ENCODE measurements around the gene SMAD5. TPM values are rescaled to one million over a fixed set of nuclear protein-coding genes. Genes with fewer than 3 reads are reported as not detected.

The SMAD5 gene
- total RNA-seq, 1 donor from 2014 or later = 12.8 TPM

DNA sequence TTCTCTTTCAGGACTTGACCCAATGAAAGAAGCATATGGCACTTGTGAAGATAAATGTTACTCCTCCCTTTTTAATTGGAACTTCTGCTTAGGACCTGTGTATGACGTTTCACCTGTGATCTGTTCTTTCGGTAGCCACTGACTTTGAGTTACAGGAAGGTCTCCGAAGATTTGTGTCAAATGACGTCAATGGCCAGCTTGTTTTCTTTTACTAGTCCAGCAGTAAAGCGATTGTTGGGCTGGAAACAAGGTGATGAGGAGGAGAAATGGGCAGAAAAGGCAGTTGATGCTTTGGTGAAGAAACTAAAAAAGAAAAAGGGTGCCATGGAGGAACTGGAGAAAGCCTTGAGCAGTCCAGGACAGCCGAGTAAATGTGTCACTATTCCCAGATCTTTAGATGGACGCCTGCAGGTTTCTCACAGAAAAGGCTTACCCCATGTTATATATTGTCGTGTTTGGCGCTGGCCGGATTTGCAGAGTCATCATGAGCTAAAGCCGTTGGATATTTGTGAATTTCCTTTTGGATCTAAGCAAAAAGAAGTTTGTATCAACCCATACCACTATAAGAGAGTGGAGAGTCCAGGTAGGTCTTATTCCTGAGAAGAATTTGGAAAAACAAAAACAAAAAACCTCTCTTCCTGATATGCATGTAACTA is 21.1 kb downstream of the SMAD5 start:
- H3K27ac Mint-ChIP-seq = no peak overlapping the region
- peaks cover 3% of the 10 kb centered on the region for H3K4me1 Mint-ChIP-seq
- H3K4me3 Mint-ChIP-seq = no peak overlapping the region
- H3K9me3 Mint-ChIP-seq = no peaks in the 10 kb centered on the region
- no peaks in the 10 kb centered on the region for H3K27me3 Mint-ChIP-seq
- intact Hi-C loops (cut with micrococcal nuclease) = no loop called here
- H3K36me3 Mint-ChIP-seq (ENCODE audit: low read depth) = peaks cover 5% of the 10 kb centered on the region
- DNase-seq = no peak

DNA sequence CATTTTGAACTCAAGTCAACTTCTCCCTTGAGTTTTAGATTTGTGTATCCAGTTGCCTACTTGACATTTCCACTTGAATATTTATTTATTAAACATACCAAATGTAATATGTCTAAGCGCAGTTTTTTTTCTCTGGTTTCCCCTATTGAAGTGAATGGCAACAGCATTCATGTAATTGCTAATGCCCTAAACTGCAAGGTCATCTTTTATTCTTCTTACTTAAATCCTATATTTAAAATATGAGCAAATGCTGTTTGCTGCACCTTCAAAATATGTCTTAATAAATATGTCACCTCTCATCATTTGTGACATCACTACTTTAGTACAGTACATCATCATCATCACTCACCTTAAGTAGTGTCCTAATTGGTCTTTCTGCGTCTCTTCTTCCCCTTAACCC is 22.4 kb downstream of the SMAD5 start:
- Mint-ChIP-seq H3K4me1 (peaks cover 3% of the 10 kb centered on the region), H3K9me3 (no peaks in the 10 kb centered on the region), H3K4me3 (no peak overlapping the region), H3K27me3 (no peaks in the 10 kb centered on the region), H3K27ac (no peak overlapping the region), H3K36me3 (ENCODE audit: low read depth) (peaks cover 5% of the 10 kb centered on the region)
- intact Hi-C loops (cut with micrococcal nuclease) = no loop called here
- DNase-seq = no peak

DNA sequence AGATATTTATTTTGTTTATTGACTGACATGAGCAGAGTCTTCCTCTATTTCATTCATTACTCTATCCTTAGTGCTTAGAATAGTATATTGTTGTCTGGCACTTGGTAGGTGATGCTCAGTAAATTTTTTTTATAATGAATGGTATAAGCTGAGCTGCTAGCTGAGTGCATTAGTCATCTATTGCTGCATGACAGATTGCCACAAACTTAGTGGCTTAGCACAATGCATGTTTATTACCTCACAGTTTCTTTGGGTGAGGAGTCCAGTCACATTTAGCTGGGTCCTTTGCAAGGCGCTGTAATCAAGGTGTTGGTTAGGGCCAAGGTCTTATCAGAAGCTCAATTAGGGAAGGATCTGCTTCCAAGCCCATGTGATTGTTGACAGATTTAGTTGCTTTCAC is 23.1 kb downstream of the SMAD5 start:
- Mint-ChIP-seq H3K4me3 (no peak overlapping the region), H3K27ac (no peak overlapping the region), H3K9me3 (no peaks in the 10 kb centered on the region), H3K36me3 (ENCODE audit: low read depth) (peaks cover 6% of the 10 kb centered on the region), H3K4me1 (peaks cover 3% of the 10 kb centered on the region), H3K27me3 (no peaks in the 10 kb centered on the region)
- no peak for DNase-seq
- intact Hi-C loops (cut with micrococcal nuclease) = no loop called here

DNA sequence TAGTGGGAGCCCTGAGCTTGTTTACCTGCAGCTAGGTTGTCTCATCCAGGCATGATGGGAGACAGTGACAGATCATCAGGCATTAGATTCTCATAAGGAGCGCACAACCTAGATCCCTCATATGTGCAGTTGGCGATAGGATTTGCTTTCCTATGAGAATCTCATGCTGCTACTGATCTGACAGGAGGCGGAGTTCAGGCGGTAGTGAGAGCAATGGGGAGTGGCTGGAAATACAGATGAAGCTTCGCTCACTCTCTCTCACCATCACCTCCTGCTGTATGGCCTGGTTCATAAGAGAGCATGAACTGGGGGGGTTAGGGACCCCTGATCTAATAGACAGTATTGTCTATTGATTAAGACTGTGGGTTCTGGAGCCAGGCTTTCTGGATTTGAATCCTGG is 24.9 kb downstream of the SMAD5 start:
- no peak for DNase-seq
- H3K9me3 Mint-ChIP-seq = no peaks in the 10 kb centered on the region
- peaks cover 8% of the 10 kb centered on the region for H3K36me3 Mint-ChIP-seq (ENCODE audit: low read depth)
- no peak overlapping the region for H3K4me3 Mint-ChIP-seq
- no peaks in the 10 kb centered on the region for H3K27me3 Mint-ChIP-seq
- H3K4me1 Mint-ChIP-seq = no peaks in the 10 kb centered on the region
- H3K27ac Mint-ChIP-seq = no peak overlapping the region
- intact Hi-C loops (cut with micrococcal nuclease) = no loop called here

DNA sequence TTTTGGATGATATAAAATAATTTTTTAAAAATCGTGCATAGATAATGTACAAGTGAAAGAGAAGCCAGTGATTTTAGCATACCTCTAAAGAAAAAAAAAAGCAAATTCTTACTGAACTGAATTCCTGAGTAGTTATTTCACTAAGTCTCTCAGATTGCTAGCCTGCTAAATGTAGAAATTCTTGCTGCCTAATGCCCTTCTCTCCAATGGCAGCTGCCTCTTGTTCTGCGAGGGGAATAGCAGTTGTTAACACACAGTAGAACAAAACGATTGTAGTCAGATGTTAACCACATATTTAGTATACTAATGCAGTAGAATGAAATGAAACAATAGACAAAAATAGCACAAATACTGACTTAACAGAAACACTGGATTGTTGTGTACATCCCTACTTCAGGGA is 26.8 kb downstream of the SMAD5 start:
- DNase-seq = no peak
- Mint-ChIP-seq H3K4me3 (no peak overlapping the region), H3K27me3 (no peaks in the 10 kb centered on the region), H3K36me3 (ENCODE audit: low read depth) (peaks cover 5% of the 10 kb centered on the region), H3K27ac (no peak overlapping the region), H3K4me1 (no peaks in the 10 kb centered on the region), H3K9me3 (no peaks in the 10 kb centered on the region)
- intact Hi-C loops (cut with micrococcal nuclease) = no loop called here

DNA sequence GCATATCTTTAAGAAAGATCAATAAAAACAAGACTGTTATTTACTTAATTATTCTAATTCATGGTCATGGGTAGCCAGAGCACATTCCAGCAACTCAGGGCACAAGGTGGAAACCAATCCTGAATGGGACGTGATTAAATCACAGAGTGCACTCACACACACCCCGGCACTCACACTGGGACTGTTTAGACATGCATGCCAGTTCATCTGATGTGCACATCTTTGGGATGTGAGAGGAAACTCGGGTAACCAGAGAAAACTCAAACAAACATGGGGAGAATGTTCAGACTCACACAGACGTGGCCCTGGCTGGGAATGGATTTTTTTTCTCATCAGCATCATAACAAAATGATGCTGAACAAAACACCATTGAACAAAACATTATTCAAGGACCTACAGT is 29.4 kb downstream of the SMAD5 start:
- Mint-ChIP-seq H3K4me1 (no peaks in the 10 kb centered on the region), H3K36me3 (ENCODE audit: low read depth) (peaks cover 7% of the 10 kb centered on the region), H3K27ac (no peak overlapping the region), H3K4me3 (no peak overlapping the region), H3K27me3 (no peaks in the 10 kb centered on the region), H3K9me3 (no peaks in the 10 kb centered on the region)
- DNase-seq = no peak
- intact Hi-C loops (cut with micrococcal nuclease) = no loop called here

DNA sequence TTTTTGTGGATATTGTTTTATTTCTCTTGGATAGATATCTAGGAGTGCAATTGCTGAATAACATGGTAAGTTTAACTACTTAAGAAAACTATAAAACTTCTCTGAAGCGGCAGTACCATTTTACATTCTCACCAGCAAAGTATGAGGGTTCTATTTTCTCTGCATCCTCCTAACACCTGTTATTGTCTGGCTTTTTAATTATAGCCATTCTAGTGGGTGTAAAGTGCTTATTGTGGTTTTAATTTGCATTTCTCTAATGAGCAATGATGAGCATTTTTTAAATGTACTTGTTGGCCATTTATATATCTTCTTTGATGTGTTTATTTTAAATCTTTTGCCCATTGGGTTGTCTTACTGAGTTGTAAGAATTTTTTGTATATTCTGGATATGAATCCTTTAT is 31.6 kb downstream of the SMAD5 start:
- Mint-ChIP-seq H3K4me3 (no peak overlapping the region), H3K27ac (no peak overlapping the region), H3K4me1 (no peaks in the 10 kb centered on the region), H3K36me3 (ENCODE audit: low read depth) (peaks cover 7% of the 10 kb centered on the region), H3K9me3 (no peaks in the 10 kb centered on the region), H3K27me3 (no peaks in the 10 kb centered on the region)
- intact Hi-C loops (cut with micrococcal nuclease) = no loop called here
- no peak for DNase-seq

DNA sequence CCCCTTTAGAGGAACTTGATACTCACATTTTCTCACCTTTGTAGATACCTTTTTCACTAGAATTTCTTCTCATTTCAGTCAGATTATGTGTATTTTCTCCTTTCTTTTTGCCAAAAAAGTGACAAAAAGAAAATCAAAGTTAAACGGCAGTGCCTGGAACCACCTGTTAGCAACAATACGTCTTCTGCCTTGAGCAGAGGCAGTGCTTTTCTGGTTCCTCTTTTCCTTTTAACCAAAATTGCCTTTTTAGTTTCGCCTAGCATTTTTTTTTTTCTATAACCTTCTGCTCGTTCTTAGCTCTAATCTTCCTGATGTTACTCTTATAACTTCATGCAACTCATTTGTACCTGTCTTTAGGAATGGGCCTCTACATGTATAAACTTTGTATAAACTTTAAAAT is 34.3 kb downstream of the SMAD5 start:
- Mint-ChIP-seq H3K36me3 (ENCODE audit: low read depth) (peaks cover 5% of the 10 kb centered on the region), H3K27ac (no peak overlapping the region), H3K27me3 (no peaks in the 10 kb centered on the region), H3K4me1 (no peaks in the 10 kb centered on the region), H3K4me3 (no peak overlapping the region), H3K9me3 (no peaks in the 10 kb centered on the region)
- no peak for DNase-seq
- intact Hi-C loops (cut with micrococcal nuclease) = no loop called here

DNA sequence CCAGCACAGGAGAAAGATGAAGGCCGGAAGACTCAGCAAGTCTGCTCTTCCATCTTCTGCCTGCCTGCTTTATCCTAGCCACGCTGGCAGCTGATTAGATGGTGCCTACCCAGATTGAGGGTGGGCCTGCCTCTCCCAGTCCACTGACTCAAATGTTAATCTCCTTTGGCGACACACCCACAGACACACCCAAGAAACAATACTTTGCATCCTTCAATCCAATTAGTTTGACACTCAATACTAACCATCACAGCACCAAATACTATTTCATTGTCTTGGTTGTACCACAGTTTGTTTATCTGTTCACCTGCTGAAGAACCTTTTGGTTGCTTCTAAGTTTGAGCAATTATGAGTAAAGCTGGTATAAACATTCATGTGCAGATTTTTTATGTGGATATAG is 36.6 kb downstream of the SMAD5 start:
- Mint-ChIP-seq H3K27me3 (no peaks in the 10 kb centered on the region), H3K4me1 (no peaks in the 10 kb centered on the region), H3K9me3 (no peaks in the 10 kb centered on the region), H3K4me3 (no peak overlapping the region), H3K27ac (no peak overlapping the region), H3K36me3 (ENCODE audit: low read depth) (peaks cover 11% of the 10 kb centered on the region)
- intact Hi-C loops (cut with micrococcal nuclease) = no loop called here
- DNase-seq = no peak

DNA sequence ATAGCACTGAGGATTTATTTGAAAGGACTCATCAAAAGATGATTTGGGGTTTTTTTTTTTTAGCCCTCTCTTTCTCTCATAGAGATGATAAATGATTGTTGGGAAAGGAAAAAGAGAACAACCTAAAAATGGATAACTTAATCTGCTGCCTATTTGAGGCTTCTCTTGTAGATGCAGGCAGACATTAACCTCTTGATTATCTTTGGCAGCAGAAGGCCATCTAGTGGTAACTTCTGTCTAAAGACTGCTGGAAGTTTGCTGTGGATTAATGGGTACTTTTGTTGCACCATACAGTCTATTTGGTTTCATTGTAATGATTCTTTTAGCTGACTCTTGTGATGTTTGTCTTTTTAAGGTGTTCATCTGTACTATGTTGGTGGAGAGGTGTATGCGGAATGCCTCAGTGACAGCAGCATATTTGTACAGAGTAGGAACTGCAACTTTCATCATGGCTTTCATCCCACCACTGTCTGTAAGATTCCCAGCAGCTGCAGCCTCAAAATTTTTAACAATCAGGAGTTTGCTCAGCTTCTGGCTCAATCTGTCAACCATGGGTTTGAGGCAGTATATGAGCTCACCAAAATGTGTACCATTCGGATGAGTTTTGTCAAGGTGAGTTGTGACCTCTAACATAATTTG is 41.5 kb downstream of the SMAD5 start:
- Mint-ChIP-seq H3K4me1 (no peaks in the 10 kb centered on the region), H3K36me3 (ENCODE audit: low read depth) (peaks cover 10% of the 10 kb centered on the region)
- no peak for DNase-seq

DNA sequence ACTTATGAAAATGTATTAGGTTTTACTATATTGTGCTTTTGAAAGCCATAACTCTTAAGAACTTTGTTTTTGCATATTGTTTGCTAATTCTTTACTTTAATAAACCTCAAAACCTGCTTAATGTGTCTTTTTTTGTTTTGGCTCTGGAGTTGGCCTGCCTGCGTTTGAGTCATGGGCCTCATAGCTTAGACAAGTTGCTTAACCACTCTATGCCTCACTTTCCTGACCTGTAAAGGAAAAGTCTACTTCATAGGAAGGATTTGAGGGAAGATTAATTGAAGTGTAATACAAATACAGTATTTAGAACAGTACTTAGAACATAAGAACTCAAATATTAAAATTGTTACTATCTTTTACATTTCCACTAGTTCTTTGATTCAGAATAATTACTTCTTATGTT is 50.0 kb downstream of the SMAD5 start:
- Mint-ChIP-seq H3K9me3 (no peaks in the 10 kb centered on the region), H3K36me3 (ENCODE audit: low read depth) (no peaks in the 10 kb centered on the region), H3K27me3 (peaks cover under 1% of the 10 kb centered on the region), H3K4me3 (no peak overlapping the region), H3K27ac (no peak overlapping the region), H3K4me1 (no peaks in the 10 kb centered on the region)
- intact Hi-C loops (cut with micrococcal nuclease) = no loop called here
- DNase-seq = no peak

More for the DNA sequence above, 41.5 kb downstream of the SMAD5 start:
- Mint-ChIP-seq H3K4me3 (no peak overlapping the region), H3K9me3 (no peaks in the 10 kb centered on the region), H3K27ac (no peak overlapping the region), H3K27me3 (no peaks in the 10 kb centered on the region)
- intact Hi-C loops (cut with micrococcal nuclease) = loop anchor here (2.0 to 10.0 kb wide), 2 partner anchors 89 to 285 kb away; no protein-coding TSS in a partner anchor

DNA sequence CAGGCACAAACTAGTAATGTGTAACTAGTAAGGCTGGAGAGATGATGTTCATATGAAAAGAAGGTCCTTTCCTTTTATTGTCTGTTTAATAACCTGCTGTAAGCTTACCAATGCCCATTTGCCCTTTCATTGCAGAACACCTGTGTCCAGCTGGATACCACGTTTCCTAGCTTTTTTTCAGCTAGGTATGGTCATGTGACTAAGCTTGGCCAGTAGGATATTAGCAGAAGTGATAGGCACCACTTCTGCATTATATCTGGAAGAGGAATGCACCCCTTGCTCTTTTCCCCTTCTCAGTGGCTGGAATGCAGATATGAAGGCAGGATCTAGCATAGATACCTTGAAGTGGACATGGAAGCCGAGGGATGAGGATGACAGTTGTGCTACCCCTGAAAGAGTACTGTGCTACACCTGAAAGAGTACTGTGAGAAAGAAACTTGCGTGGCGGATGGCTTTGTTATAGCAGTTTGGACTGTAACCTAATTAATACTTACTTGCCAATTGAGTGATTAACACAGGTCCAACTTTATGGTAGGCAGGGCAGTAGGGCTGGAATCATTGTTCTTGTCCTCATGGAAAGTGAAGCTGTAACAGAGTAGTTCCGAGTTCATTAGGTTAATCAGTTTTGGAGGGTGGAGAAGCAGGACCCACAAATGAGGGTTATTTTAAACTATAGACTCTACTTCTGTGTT is 53.5 kb downstream of the SMAD5 start:
- Mint-ChIP-seq H3K27me3 (peaks cover 17% of the 10 kb centered on the region), H3K4me3 (no peak overlapping the region), H3K27ac (no peak overlapping the region), H3K36me3 (ENCODE audit: low read depth) (peaks cover 2% of the 10 kb centered on the region), H3K9me3 (no peaks in the 10 kb centered on the region), H3K4me1 (no peaks in the 10 kb centered on the region)
- intact Hi-C loops (cut with micrococcal nuclease) = no loop called here
- DNase-seq = no peak

DNA sequence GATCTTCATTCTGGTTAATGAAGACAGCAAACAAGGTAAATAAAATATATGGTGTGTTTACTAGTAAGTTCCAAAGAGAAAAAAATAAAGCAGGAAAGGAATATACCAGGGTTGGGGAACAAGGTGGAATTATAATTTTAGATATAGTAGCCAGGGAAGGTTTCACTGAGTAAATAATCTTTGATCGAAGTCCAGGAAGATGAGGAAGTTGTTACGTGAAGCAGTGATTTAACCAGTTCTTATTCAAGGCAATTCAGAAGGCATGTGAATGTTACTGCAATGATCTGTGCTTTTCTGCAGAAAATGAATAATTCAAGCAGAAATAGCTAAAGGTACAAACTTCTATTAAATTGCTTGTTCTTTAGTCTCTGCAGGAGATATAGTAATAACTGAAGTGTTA is 54.2 kb downstream of the SMAD5 start:
- no peak for DNase-seq
- intact Hi-C loops (cut with micrococcal nuclease) = no loop called here
- H3K27me3 Mint-ChIP-seq = peaks cover 23% of the 10 kb centered on the region
- no peak overlapping the region for H3K27ac Mint-ChIP-seq
- peaks cover 2% of the 10 kb centered on the region for H3K36me3 Mint-ChIP-seq (ENCODE audit: low read depth)
- no peak overlapping the region for H3K4me3 Mint-ChIP-seq
- no peaks in the 10 kb centered on the region for H3K4me1 Mint-ChIP-seq
- H3K9me3 Mint-ChIP-seq = no peaks in the 10 kb centered on the region

DNA sequence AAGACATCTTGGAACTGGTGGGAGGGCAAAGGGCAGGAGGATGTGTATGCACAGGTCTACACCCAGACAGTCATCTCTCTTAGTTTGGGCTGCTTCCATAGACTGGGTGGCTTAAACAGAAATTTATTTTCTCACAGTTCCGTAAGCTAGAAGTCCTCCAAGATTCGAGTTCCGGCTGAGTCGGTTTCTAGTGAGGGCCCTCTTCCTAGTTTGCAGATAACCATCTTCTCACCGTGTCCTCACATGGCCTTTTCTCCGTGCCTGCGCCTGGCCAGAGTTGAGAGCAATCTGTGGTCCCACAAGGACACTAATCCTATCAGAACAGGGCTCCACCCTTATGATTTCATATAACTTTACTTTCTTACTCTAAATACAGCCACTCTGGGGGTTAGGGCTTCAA is 56.2 kb downstream of the SMAD5 start:
- intact Hi-C loops (cut with micrococcal nuclease) = no loop called here
- Mint-ChIP-seq H3K27ac (no peak overlapping the region), H3K4me3 (no peak overlapping the region), H3K4me1 (no peaks in the 10 kb centered on the region), H3K9me3 (no peaks in the 10 kb centered on the region), H3K27me3 (peaks cover 37% of the 10 kb centered on the region), H3K36me3 (ENCODE audit: low read depth) (peaks cover 2% of the 10 kb centered on the region)
- no peak for DNase-seq
